NB4 (cell line): ENCODE measurements around the gene OTUD7B.

Experiments used
- MYC ChIP-seq: IDR thresholded peaks from 2 replicates; pipeline ENCODE4 v1.6.1; 2011; ENCODE audit warnings: low read depth, low read length
- POLR2A ChIP-seq: IDR thresholded peaks from 2 replicates; pipeline ENCODE4 v1.6.1; 2011; ENCODE audit warnings: mild to moderate bottlenecking; ENCODE audit not compliant: insufficient read length; ENCODE audit errors: extremely low read depth
- TF ChIP-seq, protein P1 (sequence below): IDR thresholded peaks from one replicate; pipeline ENCODE4 v1.5.1; 2012; ENCODE audit warnings: low read depth, low read length
- TF ChIP-seq, protein P2 (sequence below): IDR thresholded peaks from 2 replicates; pipeline ENCODE4 v1.6.1; 2011; ENCODE audit warnings: low read depth, low read length

DNA sequence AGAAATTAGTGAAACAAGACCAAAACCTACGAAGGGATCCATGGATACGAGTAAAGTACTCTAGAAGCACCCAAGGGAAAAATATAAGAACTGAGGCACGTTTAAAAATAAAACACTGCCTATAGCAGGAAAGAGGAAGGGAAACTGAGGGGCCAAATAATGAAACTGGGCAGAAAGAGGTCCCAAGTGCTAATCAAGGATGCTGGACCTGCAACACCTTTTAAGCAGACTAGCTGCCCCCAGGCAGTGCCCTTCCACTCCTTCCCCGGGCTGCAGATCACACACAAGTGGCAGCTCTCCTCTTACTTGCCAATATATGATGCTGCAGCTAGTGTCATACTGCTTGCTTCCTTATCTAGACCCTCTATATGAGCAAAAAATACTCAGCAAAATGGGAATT is 7.6 kb upstream of the OTUD7B start:
- TF ChIP-seq, protein P1, sequence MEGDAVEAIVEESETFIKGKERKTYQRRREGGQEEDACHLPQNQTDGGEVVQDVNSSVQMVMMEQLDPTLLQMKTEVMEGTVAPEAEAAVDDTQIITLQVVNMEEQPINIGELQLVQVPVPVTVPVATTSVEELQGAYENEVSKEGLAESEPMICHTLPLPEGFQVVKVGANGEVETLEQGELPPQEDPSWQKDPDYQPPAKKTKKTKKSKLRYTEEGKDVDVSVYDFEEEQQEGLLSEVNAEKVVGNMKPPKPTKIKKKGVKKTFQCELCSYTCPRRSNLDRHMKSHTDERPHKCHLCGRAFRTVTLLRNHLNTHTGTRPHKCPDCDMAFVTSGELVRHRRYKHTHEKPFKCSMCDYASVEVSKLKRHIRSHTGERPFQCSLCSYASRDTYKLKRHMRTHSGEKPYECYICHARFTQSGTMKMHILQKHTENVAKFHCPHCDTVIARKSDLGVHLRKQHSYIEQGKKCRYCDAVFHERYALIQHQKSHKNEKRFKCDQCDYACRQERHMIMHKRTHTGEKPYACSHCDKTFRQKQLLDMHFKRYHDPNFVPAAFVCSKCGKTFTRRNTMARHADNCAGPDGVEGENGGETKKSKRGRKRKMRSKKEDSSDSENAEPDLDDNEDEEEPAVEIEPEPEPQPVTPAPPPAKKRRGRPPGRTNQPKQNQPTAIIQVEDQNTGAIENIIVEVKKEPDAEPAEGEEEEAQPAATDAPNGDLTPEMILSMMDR = no peak
- no peak for TF ChIP-seq POLR2A
- TF ChIP-seq, protein P2, sequence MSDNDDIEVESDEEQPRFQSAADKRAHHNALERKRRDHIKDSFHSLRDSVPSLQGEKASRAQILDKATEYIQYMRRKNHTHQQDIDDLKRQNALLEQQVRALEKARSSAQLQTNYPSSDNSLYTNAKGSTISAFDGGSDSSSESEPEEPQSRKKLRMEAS = no peak
- no peak for TF ChIP-seq MYC
